H1 (cell line): Measurements from ENCODE around the gene ZSCAN21. TPM values are rescaled to one million over a fixed set of nuclear protein-coding genes. Genes with fewer than 3 reads are reported as not detected.

Experiments
- CTCF ChIA-PET: fragments of 300-600 bp; sonication (Branson Sonifier 250); formaldehyde crosslinking; loops from one replicate; lab custom pipeline; 2021; ENCODE audit not compliant: partially characterized antibody; lab: Charles Lee
- POLR2A ChIA-PET: fragments of 300-600 bp; sonication (Branson Sonifier 250); formaldehyde crosslinking; loops from one replicate; lab custom pipeline; 2021; ENCODE audit warnings: inconsistent platforms; ENCODE audit not compliant: partially characterized antibody; lab: Charles Lee
- DNase-seq, 2 experiments: peaks; one replicate each; pipeline versions ENCODE4 v3.0.0 to v3.0.0-alpha.2; 2010 to 2022; ENCODE audit warnings: low spot score in 2 of 2, low read depth in 1 of 2, mixed read lengths in 1 of 2
- FAIRE-seq: peaks from 2 replicates; lab custom pipeline; 2011; peaks lifted over from hg19 to GRCh38; lab: Jason Lieb, UNC
- H2AFZ ChIP-seq: 2 replicates; pipeline ENCODE4 v1.8.1; 2012; ENCODE audit warnings: low read length, inconsistent platforms
- H2AK5ac ChIP-seq: 2 replicates; pipeline ENCODE4 v1.6.1; 2013; ENCODE audit warnings: low read depth, low read length
- H2BK120ac ChIP-seq: replicated peaks from 2 replicates; pipeline ENCODE3; 2013; ENCODE audit warnings: low read depth, low read length, inconsistent platforms
- H2BK12ac ChIP-seq: 2 replicates; pipeline ENCODE4 v1.6.1; 2013; ENCODE audit warnings: low read depth, low read length
- H2BK15ac ChIP-seq: 2 replicates; pipeline ENCODE4 v1.6.1; 2013; ENCODE audit warnings: low read length
- H2BK20ac ChIP-seq: 2 replicates; pipeline ENCODE4 v1.6.1; 2013; ENCODE audit warnings: low read length
- H2BK5ac ChIP-seq: 2 replicates; pipeline ENCODE4 v1.6.1; 2013; ENCODE audit warnings: low read depth, low read length
- H3K14ac ChIP-seq: 2 replicates; pipeline ENCODE4 v1.6.1; 2013; ENCODE audit warnings: inconsistent platforms; ENCODE audit not compliant: insufficient read length
- H3K18ac ChIP-seq: 2 replicates; pipeline ENCODE4 v1.6.1; 2013; ENCODE audit warnings: low read length; ENCODE audit errors: extremely low read depth
- H3K23ac ChIP-seq: 2 replicates; pipeline ENCODE4 v1.6.1; 2013; ENCODE audit warnings: inconsistent platforms; ENCODE audit not compliant: insufficient read length
- H3K23me2 ChIP-seq: 2 replicates; pipeline ENCODE4 v1.6.1; 2013; ENCODE audit warnings: low read depth, low read length
- H3K27ac ChIP-seq: 2 replicates; pipeline ENCODE4 v1.6.1; 2011; ENCODE audit warnings: low read depth, low read length, inconsistent platforms
- H3K27me3 ChIP-seq, 4 experiments: replicated peaks in 1 of 4; 1 replicate in 1 of 4; 2 replicates in 3 of 4; pipeline versions ENCODE4 v1.6.1 to v1.8.1; 2011 to 2013; ENCODE audit warnings: low read length in 3 of 4, mild to moderate bottlenecking in 3 of 4, inconsistent platforms in 2 of 4, mixed read lengths in 2 of 4, moderate library complexity in 1 of 4; ENCODE audit not compliant: control insufficient read depth in 3 of 4, insufficient read depth in 3 of 4; ENCODE audit errors: extremely low read depth in 1 of 4
- H3K36me3 ChIP-seq, 4 experiments: 2 replicates each; pipeline versions ENCODE4 v1.6.1 to v1.8.1; 2011 to 2013; ENCODE audit warnings: mild to moderate bottlenecking in 4 of 4, low read length in 3 of 4, moderate library complexity in 2 of 4, control low read depth in 1 of 4, inconsistent platforms in 1 of 4; ENCODE audit not compliant: insufficient read depth in 4 of 4, control insufficient read depth in 2 of 4
- H3K4ac ChIP-seq: replicated peaks from 2 replicates; pipeline ENCODE3; 2013; ENCODE audit warnings: low read length, low read depth, mixed read lengths, inconsistent platforms; ENCODE audit not compliant: insufficient read length
- H3K4me1 ChIP-seq, 4 experiments: replicated peaks in 1 of 4; 1 replicate in 1 of 4; 2 replicates in 3 of 4; pipeline versions ENCODE4 v1.6.1 to v1.8.1; 2011 to 2013; ENCODE audit warnings: low read length in 3 of 4, inconsistent platforms in 2 of 4, mixed read lengths in 1 of 4; ENCODE audit not compliant: insufficient read depth in 4 of 4, control insufficient read depth in 3 of 4
- H3K4me2 ChIP-seq, 2 experiments: 2 replicates each; pipeline versions ENCODE4 v1.6.1 to v1.8.1; 2011 to 2013; ENCODE audit warnings: low read depth in 2 of 2, low read length in 2 of 2, control low read depth in 1 of 2, inconsistent platforms in 1 of 2, mild to moderate bottlenecking in 1 of 2; ENCODE audit not compliant: insufficient read depth in 1 of 2
- H3K4me3 ChIP-seq, 4 experiments: fragments of 200-600, 300-600 bp in 1 of 4; sonication (generic), shearing (Covaris generic), sonication (Bioruptor Twin) in 1 of 4; 2 replicates each; pipeline versions ENCODE4 v1.5.1 to v1.8.1; 2011 to 2016; ENCODE audit warnings: low read length in 4 of 4, low read depth in 3 of 4, control low read depth in 2 of 4, inconsistent platforms in 2 of 4, mild to moderate bottlenecking in 2 of 4, mixed read lengths in 1 of 4, moderate library complexity in 1 of 4; ENCODE audit not compliant: insufficient read depth in 2 of 4; ENCODE audit errors: extremely low read depth in 1 of 4
- H3K56ac ChIP-seq: replicated peaks from 2 replicates; pipeline ENCODE3; 2013; ENCODE audit warnings: low read depth, mild to moderate bottlenecking, mixed read lengths, low read length, inconsistent platforms; ENCODE audit not compliant: insufficient read length
- H3K79me1 ChIP-seq: 2 replicates; pipeline ENCODE4 v1.6.1; 2013; ENCODE audit warnings: low read depth, low read length, control low read depth
- H3K79me2 ChIP-seq, 2 experiments: 2 replicates each; pipeline versions ENCODE4 v1.6.1 to v1.8.1; 2012 to 2013; ENCODE audit warnings: low read length in 2 of 2, mild to moderate bottlenecking in 2 of 2, inconsistent platforms in 1 of 2; ENCODE audit not compliant: insufficient read depth in 2 of 2, control insufficient read depth in 1 of 2
- H3K9ac ChIP-seq, 4 experiments: replicated peaks in 1 of 4; 1 replicate in 1 of 4; 2 replicates in 3 of 4; pipeline versions ENCODE4 v1.6.1 to v1.8.1; 2011 to 2013; ENCODE audit warnings: low read depth in 3 of 4, low read length in 3 of 4, control low read depth in 2 of 4, mild to moderate bottlenecking in 2 of 4, moderate library complexity in 2 of 4, inconsistent platforms in 1 of 4; ENCODE audit errors: extremely low read depth in 1 of 4
- H3K9me3 ChIP-seq, 2 experiments: 2 replicates each; pipeline versions ENCODE4 v1.6.1 to v1.8.1; 2012 to 2013; ENCODE audit warnings: mild to moderate bottlenecking in 2 of 2, moderate library complexity in 2 of 2, control low read depth in 1 of 2, inconsistent platforms in 1 of 2, low read depth in 1 of 2, low read length in 1 of 2, mixed read lengths in 1 of 2; ENCODE audit not compliant: insufficient read depth in 2 of 2
- H4K20me1 ChIP-seq, 2 experiments: replicated peaks in 1 of 2; 2 replicates each; pipeline versions ENCODE3 to v1.8.1; 2011 to 2013; ENCODE audit warnings: inconsistent platforms in 2 of 2, low read length in 2 of 2, mild to moderate bottlenecking in 1 of 2; ENCODE audit not compliant: insufficient read depth in 2 of 2, control insufficient read depth in 1 of 2
- H4K5ac ChIP-seq: 2 replicates; pipeline ENCODE4 v1.6.1; 2013; ENCODE audit warnings: low read length, low read depth, mixed read lengths, inconsistent platforms; ENCODE audit not compliant: insufficient read length
- H4K8ac ChIP-seq: 2 replicates; pipeline ENCODE4 v1.8.0; 2013; ENCODE audit warnings: mild to moderate bottlenecking, moderate library complexity, low read length, inconsistent platforms; ENCODE audit not compliant: insufficient read depth; ENCODE audit errors: extremely low read depth
- H4K91ac ChIP-seq: replicated peaks from 2 replicates; pipeline ENCODE3; 2013; ENCODE audit warnings: low read length, mixed read lengths, inconsistent platforms; ENCODE audit not compliant: insufficient read length
- GTF2F1 ChIP-seq: IDR thresholded peaks from 2 replicates; pipeline ENCODE4 v1.6.1; 2012; ENCODE audit warnings: low read depth, low read length, improper control_type of control experiment, borderline replicate concordance
- POLR2A ChIP-seq, 2 experiments: IDR thresholded peaks; 1 replicate in 1 of 2; 2 replicates in 1 of 2; pipeline ENCODE4 v1.6.1; 2011; ENCODE audit warnings: low read depth in 2 of 2, low read length in 2 of 2, mild to moderate bottlenecking in 2 of 2; ENCODE audit errors: control extremely low read depth in 1 of 2
- POLR2AphosphoS5 ChIP-seq: IDR thresholded peaks from 2 replicates; pipeline ENCODE4 v1.6.1; 2011; ENCODE audit warnings: low read depth, low read length
- WGBS, 2 experiments: shearing (Covaris generic) in 1 of 2; methylation state at CpG; one replicate each; pipeline versions ENCODE4 v1.1.6 to v1.1.7; 2013 to 2015; ENCODE audit warnings: low lambda C conversion rate in 2 of 2, mixed read lengths in 2 of 2, inconsistent platforms in 1 of 2, low coverage in 1 of 2, missing lambda C conversion rate in 1 of 2; ENCODE audit not compliant: insufficient replicate concordance in 2 of 2, insufficient coverage in 1 of 2, insufficient read length in 1 of 2; ENCODE audit errors: extremely low coverage in 1 of 2, missing lambda C conversion rate in 1 of 2; 5-methylcytosine and 5-hydroxymethylcytosine counted together
- polyA plus RNA-seq, 7 experiments: library from polyadenylated mRNA; depleted of rRNA in 3 of 7; stranded (reverse) in 5 of 7; unstranded in 2 of 7; fragments of >200 nt in 5 of 7; fragments of 200-250 nt in 2 of 7; gene quantifications; 1 replicate in 5 of 7; 2 replicates in 1 of 7; 4 replicates in 1 of 7; pipeline versions ENCODE4 v1.2.1 to v1.2.3, GENCODE V29; 2011 to 2013; ENCODE audit warnings: missing spikeins in 2 of 7, mixed read lengths in 2 of 7
- total RNA-seq: library from RNA; stranded (reverse); fragmentation: NEBNext Ultra II Directional; extraction: Animal tissue kit (Norgen Biotek cat#: 25700); gene quantifications from 2 replicates; pipeline ENCODE4 v1.2.1, GENCODE V29; 2021
- TF ChIP-seq, protein P1 (sequence below): IDR thresholded peaks from 2 replicates; pipeline ENCODE4 v1.6.1; 2011; ENCODE audit warnings: low read length, improper control_type of control experiment

ZSCAN21 gene
- total and polyA plus RNA-seq, 2 of the 8 experiments (the other 6 are each of a cell fraction or from before 2014, with no cell fraction given): 15.4 to 26.1 TPM

DNA sequence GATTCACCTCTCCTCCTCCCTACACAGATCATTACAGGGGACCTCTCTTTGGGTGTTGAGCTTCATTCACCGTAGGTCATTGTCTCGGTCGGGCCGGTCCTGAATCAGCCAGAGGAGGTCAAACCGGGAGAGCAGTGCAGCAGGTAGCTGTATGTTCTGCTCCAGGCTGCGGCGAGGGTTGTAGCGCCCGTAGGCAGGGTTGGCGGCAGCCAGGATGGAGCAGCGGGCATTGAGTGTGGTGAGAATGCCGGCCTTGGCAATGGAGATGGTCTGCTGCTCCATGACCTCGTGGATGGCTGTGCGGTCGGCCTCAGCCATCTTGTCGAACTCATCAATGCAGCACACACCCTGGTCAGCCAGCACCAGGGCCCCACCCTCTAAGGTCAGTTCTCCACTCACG, 46.1 kb downstream of the ZSCAN21 start:
- no peak overlapping the region for H2AFZ ChIP-seq
- H3K27me3 ChIP-seq: no peaks in the 10 kb centered on the region
- no peak overlapping the region for H2BK15ac ChIP-seq
- 93% methylated on average over 17 of the region's 17 CpGs; no CpG with 5 or more reads in 1 of the 2 experiments for WGBS, 2 experiments
- DNase-seq (no peak), FAIRE-seq (no peak)
- H3K18ac ChIP-seq: no peak overlapping the region
- H2BK5ac ChIP-seq: no peak overlapping the region
- H2AK5ac ChIP-seq: no peak overlapping the region
- H3K56ac ChIP-seq: no peak overlapping the region
- H3K79me1 ChIP-seq: peaks cover 17% of the 10 kb centered on the region
- H3K4ac ChIP-seq: no peak overlapping the region
- H4K5ac ChIP-seq: no peak overlapping the region
- H3K4me3 ChIP-seq: no peak overlapping the region
- H2BK12ac ChIP-seq: no peak overlapping the region
- H3K36me3 ChIP-seq: peaks cover 84 to 91% (median 86%) of the 10 kb centered on the region in 4 experiments
- H4K20me1 ChIP-seq: peaks cover 26 to 41% of the 10 kb centered on the region in 2 experiments
- CTCF ChIA-PET: interaction anchor here (1.5 kb wide), 2 partner anchors 8 to 38 kb away, joined by 3 to 6 read pairs; no protein-coding TSS in a partner anchor
- no peak overlapping the region for H3K14ac ChIP-seq
- H3K27ac ChIP-seq: no peak overlapping the region
- TF ChIP-seq POLR2A (IDR thresholded peaks at IDR 0.05; ENCODE audit: control extremely low read depth in 1 of 2, low read depth in 2 of 2, low read length in 2 of 2) (peak; percentile 1 to 62; a peak in 1 of 3 replicates), POLR2AphosphoS5 (peak; percentile 29; the same call in 1 of the 2 replicates), GTF2F1 (no peak)
- TF ChIP-seq, protein P1, sequence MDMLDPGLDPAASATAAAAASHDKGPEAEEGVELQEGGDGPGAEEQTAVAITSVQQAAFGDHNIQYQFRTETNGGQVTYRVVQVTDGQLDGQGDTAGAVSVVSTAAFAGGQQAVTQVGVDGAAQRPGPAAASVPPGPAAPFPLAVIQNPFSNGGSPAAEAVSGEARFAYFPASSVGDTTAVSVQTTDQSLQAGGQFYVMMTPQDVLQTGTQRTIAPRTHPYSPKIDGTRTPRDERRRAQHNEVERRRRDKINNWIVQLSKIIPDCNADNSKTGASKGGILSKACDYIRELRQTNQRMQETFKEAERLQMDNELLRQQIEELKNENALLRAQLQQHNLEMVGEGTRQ: no peak
- H4K8ac ChIP-seq: no peak overlapping the region; the same call in 1 of the 2 replicates
- H3K4me2 ChIP-seq: no peak overlapping the region
- H3K79me2 ChIP-seq: peaks cover 9 to 45% of the 10 kb centered on the region in 2 experiments
- POLR2A ChIA-PET: interaction anchor here (0.7 to 19.5 kb wide), 21 partner anchors 11 to 106 kb away, joined by 3 to 722 read pairs (median 4); partner anchors contain the start of genes AP4M1, CNPY4, COPS6 and LAMTOR4
- H3K23me2 ChIP-seq: no peaks in the 10 kb centered on the region; the same call in 1 of the 2 replicates
- no peak overlapping the region for H2BK20ac ChIP-seq
- no peak overlapping the region for H2BK120ac ChIP-seq
- no peaks in the 10 kb centered on the region for H3K9me3 ChIP-seq
- peaks cover 0 to 8% (median 3%) of the 10 kb centered on the region in 4 experiments; a peak in 3 of 7 replicates for H3K4me1 ChIP-seq
- no peak overlapping the region for H3K23ac ChIP-seq
- no peak overlapping the region for H3K9ac ChIP-seq
- no peak overlapping the region for H4K91ac ChIP-seq
